ENCODE measurements around the gene IKZF2.

IKZF2 gene

GRCh38 chr2:212979046-212979612, 172.3 kb downstream of the IKZF2 start:
- peak overlapping the region; percentile 74 for H3K27ac ChIP-seq
- no peak for TF ChIP-seq CTCF (conservative IDR thresholded peaks at IDR 0.05)

- TF ChIP-seq CTCF (conservative IDR thresholded peaks at IDR 0.05), result no peak
These were observed 174.3 kb downstream of the IKZF2 start for GRCh38 chr2:212977152-212977551.

GRCh38 chr2:212975333-212975732, 176.1 kb downstream of the IKZF2 start:
- TF ChIP-seq CTCF (conservative IDR thresholded peaks at IDR 0.05), result no peak
- H3K27ac ChIP-seq, result no peak overlapping the region

More at GRCh38 chr2:212977152-212977551, 174.3 kb downstream of the IKZF2 start:
- H3K27ac ChIP-seq, result no peak overlapping the region

GRCh38 chr2:212974692-212975091, 176.7 kb downstream of the IKZF2 start:
- H3K27ac ChIP-seq, result no peak overlapping the region

GRCh38 chr2:212973347-212973746, 178.1 kb downstream of the IKZF2 start:
- no peak for TF ChIP-seq CTCF (conservative IDR thresholded peaks at IDR 0.05)

More at GRCh38 chr2:212974692-212975091, 176.7 kb downstream of the IKZF2 start:
- no peak for TF ChIP-seq CTCF (conservative IDR thresholded peaks at IDR 0.05)

GRCh38 chr2:212970132-212970531, 181.3 kb downstream of the IKZF2 start:
- TF ChIP-seq CTCF (conservative IDR thresholded peaks at IDR 0.05), result no peak
- H3K27ac ChIP-seq, result no peak overlapping the region

More at GRCh38 chr2:212973347-212973746, 178.1 kb downstream of the IKZF2 start:
- H3K27ac ChIP-seq, result no peak overlapping the region

GRCh38 chr2:212968284-212969081, 182.9 kb downstream of the IKZF2 start:
- H3K27ac ChIP-seq, result no peak overlapping the region
- TF ChIP-seq CTCF (conservative IDR thresholded peaks at IDR 0.05), result no peak
